GM23338 (cell line): ENCODE results near the gene FUT8. TPM values are rescaled to one million over a fixed set of nuclear protein-coding genes. Genes with fewer than 3 reads are reported as not detected.

ENCODE experiments used
- ATAC-seq: fragments of 200-7000 bp; cut with Tn5 transposase; 3 replicates; pipeline ENCODE4 v1.9.1; 2020
- DNase-seq: peaks from one replicate; pipeline ENCODE4 v3.0.0-alpha.2; 2015; ENCODE audit warnings: low spot score
- H2AFZ ChIP-seq: fragments of 200-600 bp; sonication (generic); 2 replicates; pipeline ENCODE4 v1.8.0; 2016; ENCODE audit warnings: antibody characterized with exemption, mild to moderate bottlenecking, moderate library complexity
- H3F3A ChIP-seq: fragments of 200-600 bp; sonication (generic); replicated peaks from 2 replicates; pipeline ENCODE4 v1.8.0; 2017; ENCODE audit warnings: antibody characterized with exemption, mixed run types, low read depth
- H3K27ac ChIP-seq: fragments of 200-600 bp; sonication (generic); 2 replicates; pipeline ENCODE4 v1.6.1; 2016; ENCODE audit warnings: low read depth
- H3K27me3 ChIP-seq: fragments of 200-600 bp; sonication (generic); 2 replicates; pipeline ENCODE4 v1.8.0; 2016; ENCODE audit warnings: mild to moderate bottlenecking, mixed run types, moderate library complexity; ENCODE audit not compliant: insufficient read depth
- H3K36me3 ChIP-seq: fragments of 200-600 bp; sonication (generic); 2 replicates; pipeline ENCODE4 v1.8.0; 2016; ENCODE audit warnings: mild to moderate bottlenecking; ENCODE audit not compliant: insufficient read depth
- H3K4me1 ChIP-seq: fragments of 200-600 bp; sonication (generic); 2 replicates; pipeline ENCODE4 v1.8.0; 2016; ENCODE audit warnings: mild to moderate bottlenecking, moderate library complexity; ENCODE audit not compliant: insufficient read depth
- H3K4me2 ChIP-seq: fragments of 200-600 bp; sonication (generic); 2 replicates; pipeline ENCODE4 v1.7.1; 2017; ENCODE audit warnings: mixed run types
- H3K4me3 ChIP-seq: fragments of 200-600 bp; sonication (generic); 2 replicates; pipeline ENCODE4 v1.6.1; 2016; ENCODE audit warnings: mixed run types
- H3K79me2 ChIP-seq: fragments of 200-600 bp; sonication (generic); replicated peaks from 2 replicates; pipeline ENCODE4 v1.8.0; 2017; ENCODE audit warnings: mild to moderate bottlenecking; ENCODE audit not compliant: insufficient read depth
- H3K9me2 ChIP-seq: fragments of 200-600 bp; sonication (generic); 2 replicates; pipeline ENCODE4 v1.8.0; 2017; ENCODE audit not compliant: insufficient read depth
- H4K20me1 ChIP-seq: fragments of 200-600 bp; sonication (generic); replicated peaks from 2 replicates; pipeline ENCODE4 v1.8.0; 2017; ENCODE audit warnings: mild to moderate bottlenecking; ENCODE audit not compliant: insufficient read depth
- H3K27ac Mint-ChIP-seq: 2 replicates; pipeline ENCODE4 v1.8.0; 2020; ENCODE audit warnings: inconsistent platforms, mild to moderate bottlenecking, moderate library complexity, mixed read lengths
- H3K27me3 Mint-ChIP-seq: 3 replicates; pipeline ENCODE4 v1.8.0; 2022; ENCODE audit warnings: low read depth, mild to moderate bottlenecking, moderate library complexity, mixed read lengths, inconsistent platforms; ENCODE audit not compliant: insufficient read depth, poor library complexity
- H3K36me3 Mint-ChIP-seq: 3 replicates; pipeline ENCODE4 v1.8.0; 2021; ENCODE audit warnings: low read depth, mild to moderate bottlenecking, inconsistent platforms, moderate library complexity, mixed read lengths
- H3K4me1 Mint-ChIP-seq: 3 replicates; pipeline ENCODE4 v1.8.0; 2020; ENCODE audit warnings: mild to moderate bottlenecking, inconsistent platforms, mixed read lengths
- H3K4me3 Mint-ChIP-seq: 3 replicates; pipeline ENCODE4 v1.8.0; 2021; ENCODE audit warnings: moderate library complexity, mild to moderate bottlenecking, inconsistent platforms, mixed read lengths
- H3K9me3 Mint-ChIP-seq: 3 replicates; pipeline ENCODE4 v1.8.0; 2020; ENCODE audit warnings: moderate library complexity, mild to moderate bottlenecking, inconsistent platforms, mixed read lengths
- CREB1 ChIP-seq: fragments of 250-450 bp; sonication (Bioruptor Pico); IDR thresholded peaks from 2 replicates; pipeline ENCODE4 v1.5.0; 2020; ENCODE audit warnings: low read depth, mild to moderate bottlenecking, moderate library complexity
- EZH2 ChIP-seq: fragments of 200-600 bp; sonication (generic); IDR thresholded peaks from one replicate; pipeline ENCODE4 v1.8.0; 2017; ENCODE audit warnings: antibody characterized with exemption, mild to moderate bottlenecking, low read depth; ENCODE audit not compliant: unreplicated experiment
- EZH2phosphoT487 ChIP-seq: fragments of 200-600 bp; sonication (generic); IDR thresholded peaks from one replicate; pipeline ENCODE4 v1.8.1; 2018; ENCODE audit warnings: antibody characterized with exemption; ENCODE audit not compliant: unreplicated experiment
- JUNB ChIP-seq: IDR thresholded peaks from one replicate; pipeline ENCODE4 v1.6.1; 2016; ENCODE audit warnings: antibody characterized with exemption; ENCODE audit not compliant: unreplicated experiment
- NANOG ChIP-seq: IDR thresholded peaks from 2 replicates; pipeline ENCODE4 v1.6.1; 2016; ENCODE audit warnings: antibody characterized with exemption, borderline replicate concordance
- POLR2AphosphoS5 ChIP-seq: IDR thresholded peaks from 2 replicates; pipeline ENCODE4 v1.6.1; 2016; ENCODE audit warnings: antibody characterized with exemption, low read depth
- REST ChIP-seq: IDR thresholded peaks from one replicate; pipeline ENCODE4 v1.6.1; 2018; ENCODE audit warnings: antibody characterized with exemption; ENCODE audit not compliant: unreplicated experiment
- STAT1 ChIP-seq: IDR thresholded peaks from one replicate; pipeline ENCODE4 v1.6.1; 2016; ENCODE audit warnings: antibody characterized with exemption; ENCODE audit not compliant: unreplicated experiment
- ZNF114 ChIP-seq: fragments of 250-450 bp; sonication (Bioruptor Pico); IDR thresholded peaks from 2 replicates; pipeline ENCODE4 v1.5.0; 2020; ENCODE audit warnings: mild to moderate bottlenecking, moderate library complexity
- ZNF331 ChIP-seq: fragments of 250-450 bp; sonication (Bioruptor Pico); IDR thresholded peaks from 2 replicates; pipeline ENCODE4 v1.5.0; 2020; ENCODE audit warnings: low read depth, mild to moderate bottlenecking, moderate library complexity
- polyA plus RNA-seq: library from polyadenylated mRNA; unstranded; fragments of >200 nt; fragmentation: Nextera tagmentation; extraction: Ambion mirVana; gene quantifications from 2 replicates; pipeline ENCODE4 v1.2.1, GENCODE V29; 2016
- total RNA-seq: library from RNA; depleted of rRNA; stranded (reverse); fragments of >200 nt; shearing (Covaris generic); gene quantifications from 2 replicates; pipeline ENCODE4 v1.2.3, GENCODE V29; 2014
- TF ChIP-seq, protein P1 (sequence below): fragments of 250-450 bp; sonication (Bioruptor Pico); IDR thresholded peaks from 2 replicates; pipeline ENCODE4 v1.5.0; 2020; ENCODE audit warnings: mild to moderate bottlenecking, moderate library complexity
- TF ChIP-seq, protein P2 (sequence below): IDR thresholded peaks from 2 replicates; pipeline ENCODE4 v1.6.1; 2016; ENCODE audit warnings: antibody characterized with exemption
- TF ChIP-seq, protein P3 (sequence below), 2 experiments: fragments of 200-600 bp in 1 of 2; sonication (generic) in 1 of 2; conservative IDR thresholded peaks; 2 replicates each; pipeline versions ENCODE4 v1.5.1 to v1.6.1; 2016 to 2017; ENCODE audit warnings: antibody characterized with exemption in 2 of 2, low read depth in 2 of 2, mild to moderate bottlenecking in 2 of 2, moderate library complexity in 1 of 2

The FUT8 gene
- total and polyA plus RNA-seq, 2 experiments from 2014 or later, result 8.2 to 23.2 TPM

DNA sequence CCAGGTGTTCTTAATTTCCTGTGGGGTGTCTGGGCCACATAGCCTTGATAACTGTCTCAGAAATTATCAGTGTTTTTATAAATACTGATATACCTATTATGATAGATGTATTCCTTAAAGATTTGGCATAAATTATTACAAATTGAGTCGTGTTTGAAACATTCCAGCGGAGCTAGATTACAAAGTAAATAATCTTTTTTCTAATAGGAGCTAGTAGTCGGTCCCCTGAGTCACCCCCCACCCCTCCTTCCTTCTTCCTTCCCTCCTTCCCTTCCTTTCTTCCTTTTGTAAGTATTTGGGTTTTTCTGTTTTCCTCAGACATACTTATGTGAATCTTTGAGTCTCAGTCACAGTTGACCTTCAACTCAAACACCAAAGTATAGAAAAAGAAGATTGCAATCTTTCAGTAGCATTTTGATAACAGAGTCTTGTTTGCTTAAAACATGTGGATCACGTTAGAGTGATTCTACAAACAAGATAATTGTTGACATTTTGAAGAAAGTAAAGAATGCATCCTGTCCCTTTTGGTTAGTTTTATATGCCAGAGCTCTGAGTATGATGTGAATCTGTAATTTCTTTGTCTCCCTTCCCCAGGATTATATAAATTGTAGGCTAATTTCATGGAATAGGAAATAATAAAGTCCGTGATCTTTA lies 264.0 kb downstream of the FUT8 start:
- no peak overlapping the region for H3K4me3 Mint-ChIP-seq
- H3K36me3 Mint-ChIP-seq, result no peaks in the 10 kb centered on the region
- H3K9me3 Mint-ChIP-seq, result no peaks in the 10 kb centered on the region
- Histone ChIP-seq H3K27ac (no peak overlapping the region), H3K4me1 (no peaks in the 10 kb centered on the region), H3F3A (no peaks in the 10 kb centered on the region), H4K20me1 (no peaks in the 10 kb centered on the region; the same call in 1 of the 2 replicates), H3K4me2 (no peak overlapping the region), H2AFZ (no peak overlapping the region), H3K79me2 (no peaks in the 10 kb centered on the region), H3K9me2 (no peaks in the 10 kb centered on the region), H3K4me3 (no peak overlapping the region), H3K27me3 (no peaks in the 10 kb centered on the region), H3K36me3 (no peaks in the 10 kb centered on the region)
- no peak for TF ChIP-seq EZH2phosphoT487
- TF ChIP-seq POLR2AphosphoS5, result no peak
- TF ChIP-seq REST, result no peak
- TF ChIP-seq NANOG, result no peak
- TF ChIP-seq ZNF114 (CRISPR knock-in tag), result no peak
- TF ChIP-seq ZNF331 (CRISPR knock-in tag), result no peak
- no peak for TF ChIP-seq CREB1 (CRISPR knock-in tag)
- TF ChIP-seq JUNB, result no peak
- TF ChIP-seq, protein P1, sequence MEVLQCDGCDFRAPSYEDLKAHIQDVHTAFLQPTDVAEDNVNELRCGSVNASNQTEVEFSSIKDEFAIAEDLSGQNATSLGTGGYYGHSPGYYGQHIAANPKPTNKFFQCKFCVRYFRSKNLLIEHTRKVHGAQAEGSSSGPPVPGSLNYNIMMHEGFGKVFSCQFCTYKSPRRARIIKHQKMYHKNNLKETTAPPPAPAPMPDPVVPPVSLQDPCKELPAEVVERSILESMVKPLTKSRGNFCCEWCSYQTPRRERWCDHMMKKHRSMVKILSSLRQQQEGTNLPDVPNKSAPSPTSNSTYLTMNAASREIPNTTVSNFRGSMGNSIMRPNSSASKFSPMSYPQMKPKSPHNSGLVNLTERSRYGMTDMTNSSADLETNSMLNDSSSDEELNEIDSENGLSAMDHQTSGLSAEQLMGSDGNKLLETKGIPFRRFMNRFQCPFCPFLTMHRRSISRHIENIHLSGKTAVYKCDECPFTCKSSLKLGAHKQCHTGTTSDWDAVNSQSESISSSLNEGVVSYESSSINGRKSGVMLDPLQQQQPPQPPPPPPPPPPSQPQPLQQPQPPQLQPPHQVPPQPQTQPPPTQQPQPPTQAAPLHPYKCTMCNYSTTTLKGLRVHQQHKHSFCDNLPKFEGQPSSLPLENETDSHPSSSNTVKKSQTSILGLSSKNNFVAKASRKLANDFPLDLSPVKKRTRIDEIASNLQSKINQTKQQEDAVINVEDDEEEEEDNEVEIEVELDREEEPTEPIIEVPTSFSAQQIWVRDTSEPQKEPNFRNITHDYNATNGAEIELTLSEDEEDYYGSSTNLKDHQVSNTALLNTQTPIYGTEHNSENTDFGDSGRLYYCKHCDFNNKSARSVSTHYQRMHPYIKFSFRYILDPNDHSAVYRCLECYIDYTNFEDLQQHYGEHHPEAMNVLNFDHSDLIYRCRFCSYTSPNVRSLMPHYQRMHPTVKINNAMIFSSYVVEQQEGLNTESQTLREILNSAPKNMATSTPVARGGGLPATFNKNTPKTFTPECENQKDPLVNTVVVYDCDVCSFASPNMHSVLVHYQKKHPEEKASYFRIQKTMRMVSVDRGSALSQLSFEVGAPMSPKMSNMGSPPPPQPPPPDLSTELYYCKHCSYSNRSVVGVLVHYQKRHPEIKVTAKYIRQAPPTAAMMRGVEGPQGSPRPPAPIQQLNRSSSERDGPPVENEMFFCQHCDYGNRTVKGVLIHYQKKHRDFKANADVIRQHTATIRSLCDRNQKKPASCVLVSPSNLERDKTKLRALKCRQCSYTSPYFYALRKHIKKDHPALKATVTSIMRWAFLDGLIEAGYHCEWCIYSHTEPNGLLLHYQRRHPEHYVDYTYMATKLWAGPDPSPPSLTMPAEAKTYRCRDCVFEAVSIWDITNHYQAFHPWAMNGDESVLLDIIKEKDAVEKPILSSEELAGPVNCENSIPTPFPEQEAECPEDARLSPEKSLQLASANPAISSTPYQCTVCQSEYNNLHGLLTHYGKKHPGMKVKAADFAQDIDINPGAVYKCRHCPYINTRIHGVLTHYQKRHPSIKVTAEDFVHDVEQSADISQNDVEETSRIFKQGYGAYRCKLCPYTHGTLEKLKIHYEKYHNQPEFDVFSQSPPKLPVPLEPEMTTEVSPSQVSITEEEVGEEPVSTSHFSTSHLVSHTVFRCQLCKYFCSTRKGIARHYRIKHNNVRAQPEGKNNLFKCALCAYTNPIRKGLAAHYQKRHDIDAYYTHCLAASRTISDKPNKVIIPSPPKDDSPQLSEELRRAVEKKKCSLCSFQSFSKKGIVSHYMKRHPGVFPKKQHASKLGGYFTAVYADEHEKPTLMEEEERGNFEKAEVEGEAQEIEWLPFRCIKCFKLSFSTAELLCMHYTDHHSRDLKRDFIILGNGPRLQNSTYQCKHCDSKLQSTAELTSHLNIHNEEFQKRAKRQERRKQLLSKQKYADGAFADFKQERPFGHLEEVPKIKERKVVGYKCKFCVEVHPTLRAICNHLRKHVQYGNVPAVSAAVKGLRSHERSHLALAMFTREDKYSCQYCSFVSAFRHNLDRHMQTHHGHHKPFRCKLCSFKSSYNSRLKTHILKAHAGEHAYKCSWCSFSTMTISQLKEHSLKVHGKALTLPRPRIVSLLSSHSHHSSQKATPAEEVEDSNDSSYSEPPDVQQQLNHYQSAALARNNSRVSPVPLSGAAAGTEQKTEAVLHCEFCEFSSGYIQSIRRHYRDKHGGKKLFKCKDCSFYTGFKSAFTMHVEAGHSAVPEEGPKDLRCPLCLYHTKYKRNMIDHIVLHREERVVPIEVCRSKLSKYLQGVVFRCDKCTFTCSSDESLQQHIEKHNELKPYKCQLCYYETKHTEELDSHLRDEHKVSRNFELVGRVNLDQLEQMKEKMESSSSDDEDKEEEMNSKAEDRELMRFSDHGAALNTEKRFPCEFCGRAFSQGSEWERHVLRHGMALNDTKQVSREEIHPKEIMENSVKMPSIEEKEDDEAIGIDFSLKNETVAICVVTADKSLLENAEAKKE (CRISPR knock-in tag), result no peak
- TF ChIP-seq STAT1, result no peak
- no peak for TF ChIP-seq EZH2
- TF ChIP-seq, protein P2, sequence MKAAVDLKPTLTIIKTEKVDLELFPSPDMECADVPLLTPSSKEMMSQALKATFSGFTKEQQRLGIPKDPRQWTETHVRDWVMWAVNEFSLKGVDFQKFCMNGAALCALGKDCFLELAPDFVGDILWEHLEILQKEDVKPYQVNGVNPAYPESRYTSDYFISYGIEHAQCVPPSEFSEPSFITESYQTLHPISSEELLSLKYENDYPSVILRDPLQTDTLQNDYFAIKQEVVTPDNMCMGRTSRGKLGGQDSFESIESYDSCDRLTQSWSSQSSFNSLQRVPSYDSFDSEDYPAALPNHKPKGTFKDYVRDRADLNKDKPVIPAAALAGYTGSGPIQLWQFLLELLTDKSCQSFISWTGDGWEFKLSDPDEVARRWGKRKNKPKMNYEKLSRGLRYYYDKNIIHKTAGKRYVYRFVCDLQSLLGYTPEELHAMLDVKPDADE, result no peak
- TF ChIP-seq, protein P3, sequence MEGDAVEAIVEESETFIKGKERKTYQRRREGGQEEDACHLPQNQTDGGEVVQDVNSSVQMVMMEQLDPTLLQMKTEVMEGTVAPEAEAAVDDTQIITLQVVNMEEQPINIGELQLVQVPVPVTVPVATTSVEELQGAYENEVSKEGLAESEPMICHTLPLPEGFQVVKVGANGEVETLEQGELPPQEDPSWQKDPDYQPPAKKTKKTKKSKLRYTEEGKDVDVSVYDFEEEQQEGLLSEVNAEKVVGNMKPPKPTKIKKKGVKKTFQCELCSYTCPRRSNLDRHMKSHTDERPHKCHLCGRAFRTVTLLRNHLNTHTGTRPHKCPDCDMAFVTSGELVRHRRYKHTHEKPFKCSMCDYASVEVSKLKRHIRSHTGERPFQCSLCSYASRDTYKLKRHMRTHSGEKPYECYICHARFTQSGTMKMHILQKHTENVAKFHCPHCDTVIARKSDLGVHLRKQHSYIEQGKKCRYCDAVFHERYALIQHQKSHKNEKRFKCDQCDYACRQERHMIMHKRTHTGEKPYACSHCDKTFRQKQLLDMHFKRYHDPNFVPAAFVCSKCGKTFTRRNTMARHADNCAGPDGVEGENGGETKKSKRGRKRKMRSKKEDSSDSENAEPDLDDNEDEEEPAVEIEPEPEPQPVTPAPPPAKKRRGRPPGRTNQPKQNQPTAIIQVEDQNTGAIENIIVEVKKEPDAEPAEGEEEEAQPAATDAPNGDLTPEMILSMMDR (conservative IDR thresholded peaks at IDR 0.05; ENCODE audit: low read depth in 2 of 2), result no peak
- ATAC-seq, result no peak
- H3K4me1 Mint-ChIP-seq, result no peaks in the 10 kb centered on the region
- DNase-seq, result no peak
- no peaks in the 10 kb centered on the region for H3K27me3 Mint-ChIP-seq
- H3K27ac Mint-ChIP-seq, result no peak overlapping the region
